IgD-negative memory B cell (primary cell): Measurements from ENCODE around the gene UBE2R2. TPM values are rescaled to one million over a fixed set of nuclear protein-coding genes. Genes with fewer than 3 reads are reported as not detected.
A peak's percentile ranks its signal among the peaks of the same experiment; 100 is the strongest.
"Not testable (repeated sequence)": the region's sequence is repeated elsewhere in the genome, so short reads cannot be mapped to it uniquely, and the experiment has no call there.

Source experiments
- H3K27ac Mint-ChIP-seq, 3 donors: one replicate each; pipeline ENCODE4 v1.8.0; 2020 to 2022; ENCODE audit warnings: mild to moderate bottlenecking in 3 of 3, mixed read lengths in 3 of 3, moderate library complexity in 1 of 3
- H3K27me3 Mint-ChIP-seq: one replicate; pipeline ENCODE4 v1.8.0; 2021; ENCODE audit warnings: mixed read lengths
- H3K36me3 Mint-ChIP-seq: one replicate; pipeline ENCODE4 v1.8.0; 2020; ENCODE audit warnings: mild to moderate bottlenecking, mixed read lengths
- H3K4me1 Mint-ChIP-seq, 3 donors: one replicate each; pipeline ENCODE4 v1.8.0; 2020 to 2022; ENCODE audit warnings: mixed read lengths in 3 of 3, mild to moderate bottlenecking in 1 of 3
- H3K4me3 Mint-ChIP-seq, 4 donors: one replicate each; pipeline ENCODE4 v1.8.0; 2020 to 2022; ENCODE audit warnings: mild to moderate bottlenecking in 4 of 4, mixed read lengths in 4 of 4, moderate library complexity in 3 of 4
- H3K9me3 Mint-ChIP-seq, 3 donors: one replicate each; pipeline ENCODE4 v1.8.0; 2020 to 2021; ENCODE audit warnings: mixed read lengths in 3 of 3, mild to moderate bottlenecking in 1 of 3
- polyA plus RNA-seq: library from polyadenylated mRNA; unstranded; fragments of 300-500 nt; fragmentation: Illumina TruSeq; gene quantifications from one replicate; pipeline ENCODE4 v1.2.3, GENCODE V29; 2021

UBE2R2 gene
- polyA plus RNA-seq, 1 donor from 2014 or later, result 22.6 TPM

GRCh38 chr9:33846231-33846630 lies 29.3 kb downstream of the UBE2R2 start:
- no peak overlapping the region for H3K27ac Mint-ChIP-seq
- H3K4me1 Mint-ChIP-seq, result peaks cover 20 to 36% (median 34%) of the 10 kb centered on the region in 3 donors
- no peaks in the 10 kb centered on the region for H3K9me3 Mint-ChIP-seq
- H3K4me3 Mint-ChIP-seq, result no peak overlapping the region
- no peaks in the 10 kb centered on the region for H3K27me3 Mint-ChIP-seq
- peaks cover 1% of the 10 kb centered on the region for H3K36me3 Mint-ChIP-seq

GRCh38 chr9:33847894-33848205 lies 30.9 kb downstream of the UBE2R2 start:
- Mint-ChIP-seq H3K4me3 (peak overlapping the region in 1 of 4 donors; percentile 24), H3K27ac (peak overlapping the region in 1 of 3 donors; percentile 23)
- not testable (repeated sequence) for H3K9me3 Mint-ChIP-seq

GRCh38 chr9:33850267-33850629 lies 33.3 kb downstream of the UBE2R2 start:
- Mint-ChIP-seq H3K9me3 (no peaks in the 10 kb centered on the region), H3K27ac (peak overlapping the region in 1 of 3 donors; percentile 83), H3K4me1 (peaks cover 11 to 29% (median 27%) of the 10 kb centered on the region in 3 donors), H3K27me3 (no peaks in the 10 kb centered on the region), H3K4me3 (no peak overlapping the region), H3K36me3 (peaks cover 1% of the 10 kb centered on the region)

More at GRCh38 chr9:33847894-33848205, 30.9 kb downstream of the UBE2R2 start:
- peaks cover 13 to 28% (median 26%) of the 10 kb centered on the region in 3 donors for H3K4me1 Mint-ChIP-seq
- not testable (repeated sequence) for H3K36me3 Mint-ChIP-seq, H3K27me3 Mint-ChIP-seq

GRCh38 chr9:33850677-33851076 lies 33.7 kb downstream of the UBE2R2 start:
- peaks cover 1% of the 10 kb centered on the region for H3K36me3 Mint-ChIP-seq
- H3K4me3 Mint-ChIP-seq, result no peak overlapping the region
- H3K4me1 Mint-ChIP-seq, result peaks cover 13 to 31% (median 31%) of the 10 kb centered on the region in 3 donors
- H3K27ac Mint-ChIP-seq, result peak overlapping the region; percentile 15 to 92 (median 25)
- H3K27me3 Mint-ChIP-seq, result no peaks in the 10 kb centered on the region
- H3K9me3 Mint-ChIP-seq, result no peaks in the 10 kb centered on the region

GRCh38 chr9:33851301-33851700 lies 34.3 kb downstream of the UBE2R2 start:
- H3K4me3 Mint-ChIP-seq, result peak overlapping the region in 1 of 4 donors; percentile 65
- no peaks in the 10 kb centered on the region for H3K9me3 Mint-ChIP-seq
- H3K27me3 Mint-ChIP-seq, result no peaks in the 10 kb centered on the region
- H3K4me1 Mint-ChIP-seq, result peaks cover 13 to 31% (median 29%) of the 10 kb centered on the region in 3 donors
- peaks cover 1% of the 10 kb centered on the region for H3K36me3 Mint-ChIP-seq
- peak overlapping the region in 2 of 3 donors; percentile 25 to 92 for H3K27ac Mint-ChIP-seq

- Mint-ChIP-seq H3K36me3 (peaks cover 1% of the 10 kb centered on the region), H3K27ac (peak overlapping the region in 1 of 3 donors; percentile 27), H3K27me3 (no peaks in the 10 kb centered on the region), H3K9me3 (no peaks in the 10 kb centered on the region), H3K4me3 (no peak overlapping the region), H3K4me1 (peaks cover 11 to 26% (median 22%) of the 10 kb centered on the region in 3 donors)
These were observed 35.4 kb downstream of the UBE2R2 start for GRCh38 chr9:33852216-33852826.

- Mint-ChIP-seq H3K27ac (peak overlapping the region in 1 of 3 donors; percentile 76), H3K36me3 (peaks cover 5% of the 10 kb centered on the region), H3K9me3 (no peaks in the 10 kb centered on the region), H3K4me3 (peak overlapping the region in 1 of 4 donors; percentile 45), H3K4me1 (peaks cover 8 to 28% (median 18%) of the 10 kb centered on the region in 3 donors), H3K27me3 (no peaks in the 10 kb centered on the region)
These were observed 39.3 kb downstream of the UBE2R2 start for GRCh38 chr9:33856247-33856646.

- Mint-ChIP-seq H3K27me3 (no peaks in the 10 kb centered on the region), H3K27ac (no peak overlapping the region), H3K4me1 (peaks cover 12 to 31% (median 22%) of the 10 kb centered on the region in 3 donors), H3K4me3 (no peak overlapping the region), H3K36me3 (peaks cover 5% of the 10 kb centered on the region), H3K9me3 (no peaks in the 10 kb centered on the region)
These were observed 41.5 kb downstream of the UBE2R2 start for GRCh38 chr9:33858423-33858822.

- H3K36me3 Mint-ChIP-seq, result peaks cover 7% of the 10 kb centered on the region
- no peaks in the 10 kb centered on the region for H3K9me3 Mint-ChIP-seq
- peaks cover 17 to 30% (median 19%) of the 10 kb centered on the region in 3 donors for H3K4me1 Mint-ChIP-seq
- no peak overlapping the region for H3K4me3 Mint-ChIP-seq
- H3K27ac Mint-ChIP-seq, result no peak overlapping the region
- no peaks in the 10 kb centered on the region for H3K27me3 Mint-ChIP-seq
These were observed 43.4 kb downstream of the UBE2R2 start for GRCh38 chr9:33860200-33860871.

- Mint-ChIP-seq H3K36me3 (peaks cover 7% of the 10 kb centered on the region), H3K9me3 (no peaks in the 10 kb centered on the region), H3K4me3 (no peak overlapping the region), H3K27ac (peak overlapping the region in 1 of 3 donors; percentile 5), H3K4me1 (peaks cover 14 to 34% (median 18%) of the 10 kb centered on the region in 3 donors), H3K27me3 (no peaks in the 10 kb centered on the region)
These were observed 45.0 kb downstream of the UBE2R2 start for GRCh38 chr9:33861917-33862453.

GRCh38 chr9:33863027-33863426 lies 46.1 kb downstream of the UBE2R2 start:
- not testable (repeated sequence) for H3K27ac Mint-ChIP-seq, H3K4me3 Mint-ChIP-seq, H3K36me3 Mint-ChIP-seq, H3K27me3 Mint-ChIP-seq, H3K9me3 Mint-ChIP-seq
- H3K4me1 Mint-ChIP-seq, result peaks cover 16 to 34% (median 18%) of the 10 kb centered on the region in 3 donors

GRCh38 chr9:33867747-33868439 lies 50.9 kb downstream of the UBE2R2 start:
- Mint-ChIP-seq H3K27ac (peak overlapping the region in 1 of 3 donors; percentile 67), H3K4me1 (peaks cover 21 to 35% (median 22%) of the 10 kb centered on the region in 3 donors), H3K27me3 (no peaks in the 10 kb centered on the region), H3K36me3 (peaks cover 2% of the 10 kb centered on the region), H3K4me3 (peak overlapping the region in 1 of 4 donors; percentile 43), H3K9me3 (no peaks in the 10 kb centered on the region)

GRCh38 chr9:33868440-33868973 lies 51.5 kb downstream of the UBE2R2 start:
- Mint-ChIP-seq H3K27me3 (no peaks in the 10 kb centered on the region), H3K27ac (no peak overlapping the region), H3K36me3 (peaks cover 2% of the 10 kb centered on the region), H3K4me1 (peaks cover 21 to 35% (median 22%) of the 10 kb centered on the region in 3 donors), H3K9me3 (no peaks in the 10 kb centered on the region), H3K4me3 (no peak overlapping the region)

GRCh38 chr9:33869243-33869642 lies 52.3 kb downstream of the UBE2R2 start:
- not testable (repeated sequence) for H3K36me3 Mint-ChIP-seq, H3K27me3 Mint-ChIP-seq, H3K27ac Mint-ChIP-seq

More at GRCh38 chr9:33869243-33869642, 52.3 kb downstream of the UBE2R2 start:
- not testable (repeated sequence) for H3K9me3 Mint-ChIP-seq, H3K4me3 Mint-ChIP-seq
- peaks cover 17 to 30% (median 21%) of the 10 kb centered on the region in 3 donors for H3K4me1 Mint-ChIP-seq
